ENCODE data around the gene CHCHD6. TPM values are rescaled to one million over a fixed set of nuclear protein-coding genes. Genes with fewer than 3 reads are reported as not detected.

Gene CHCHD6
- total and polyA plus RNA-seq, 2 donors from 2014 or later: 10.7 to 35.2 TPM

DNA sequence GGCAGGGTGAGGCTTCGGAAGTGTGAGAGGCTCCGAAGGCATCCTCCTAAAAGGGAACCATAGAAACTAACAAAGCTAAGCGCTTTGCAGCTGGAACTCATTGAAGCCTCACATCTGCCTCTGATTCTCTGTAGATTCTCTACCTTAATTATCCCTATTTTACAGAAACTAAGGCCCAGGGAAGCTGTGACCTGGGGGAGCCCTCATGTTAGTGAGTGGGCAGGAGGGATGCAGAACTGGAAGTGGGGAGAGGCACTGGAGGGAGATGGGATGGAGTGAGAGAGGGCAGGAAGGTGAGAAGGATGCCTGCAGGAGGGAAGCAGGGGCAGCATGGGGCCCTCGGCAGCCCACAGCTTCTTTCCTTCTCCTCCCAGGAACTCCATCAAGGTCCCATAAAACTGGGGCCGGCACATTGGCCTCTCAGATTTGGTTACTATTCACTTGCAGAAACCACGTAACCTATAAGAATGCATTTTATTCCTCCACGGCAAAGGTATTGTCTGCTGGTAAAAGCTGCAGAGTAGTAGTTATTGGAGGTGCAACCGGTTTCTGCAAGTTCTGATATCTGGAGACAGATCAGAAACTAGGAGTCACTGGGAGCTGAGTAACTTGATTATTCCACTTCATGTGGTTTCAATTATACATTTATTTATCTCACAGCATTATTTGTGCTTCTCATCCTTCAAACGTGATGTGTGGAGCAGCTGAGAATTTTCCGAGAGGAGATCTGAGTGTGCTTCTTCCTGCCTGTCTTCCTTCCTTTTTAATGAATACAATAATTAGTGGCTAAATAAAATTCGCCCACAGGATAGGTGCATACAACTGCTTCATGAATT lies 24.0 kb upstream of the CHCHD6 start:
- Histone ChIP-seq H3K4me1 (ENCODE audit: control insufficient read depth in 2 of 3, insufficient read depth in 2 of 3, low read depth in 1 of 3, low read length in 3 of 3) (peaks cover 0 to 8% (median 3%) of the 10 kb centered on the region in 3 donors), H3K27ac (ENCODE audit: low read depth in 2 of 2, low read length in 2 of 2) (no peak overlapping the region), H3K9ac (ENCODE audit: low read length in 3 of 3) (no peak overlapping the region), H3K4me3 (ENCODE audit: low read length in 3 of 3) (no peak overlapping the region), H3K36me3 (ENCODE audit: control insufficient read depth in 2 of 3, insufficient read depth in 3 of 3, low read length in 3 of 3) (no peaks in the 10 kb centered on the region), H3K9me3 (ENCODE audit: control insufficient read depth in 2 of 3, insufficient read depth in 1 of 3, low read length in 3 of 3) (no peaks in the 10 kb centered on the region), H3K27me3 (ENCODE audit: control insufficient read depth, insufficient read depth, low read length) (no peaks in the 10 kb centered on the region)
- FAIRE-seq: no peak
- DNase-seq: no peak
- intact Hi-C loops (cut with DNase I): no loop called here
- TF ChIP-seq CTCF (IDR thresholded peaks at IDR 0.05; ENCODE audit: borderline replicate concordance, extremely low read depth, insufficient read depth): no peak

- intact Hi-C loops (cut with DNase I): no loop called here
- TF ChIP-seq CTCF (IDR thresholded peaks at IDR 0.05; ENCODE audit: borderline replicate concordance, extremely low read depth, insufficient read depth): no peak
- no peak for FAIRE-seq
Observed at GRCh38 chr3:126680667-126681055, 23.4 kb upstream of the CHCHD6 start.

GRCh38 chr3:126682009-126682408 lies 22.0 kb upstream of the CHCHD6 start:
- DNase-seq (no peak), FAIRE-seq (no peak)
- intact Hi-C loops (cut with DNase I): no loop called here
- TF ChIP-seq CTCF (IDR thresholded peaks at IDR 0.05; ENCODE audit: borderline replicate concordance, extremely low read depth, insufficient read depth): no peak
- Histone ChIP-seq H3K4me3 (ENCODE audit: low read length in 3 of 3) (no peak overlapping the region), H3K27ac (ENCODE audit: low read depth in 2 of 2, low read length in 2 of 2) (no peak overlapping the region), H3K36me3 (ENCODE audit: control insufficient read depth in 2 of 3, insufficient read depth in 3 of 3, low read length in 3 of 3) (no peaks in the 10 kb centered on the region), H3K4me1 (ENCODE audit: control insufficient read depth in 2 of 3, insufficient read depth in 2 of 3, low read depth in 1 of 3, low read length in 3 of 3) (peaks cover 0 to 8% (median 3%) of the 10 kb centered on the region in 3 donors), H3K9me3 (ENCODE audit: control insufficient read depth in 2 of 3, insufficient read depth in 1 of 3, low read length in 3 of 3) (no peaks in the 10 kb centered on the region), H3K9ac (ENCODE audit: low read length in 3 of 3) (no peak overlapping the region), H3K27me3 (ENCODE audit: control insufficient read depth, insufficient read depth, low read length) (no peaks in the 10 kb centered on the region)

More at GRCh38 chr3:126680667-126681055, 23.4 kb upstream of the CHCHD6 start:
- Histone ChIP-seq H3K27ac (ENCODE audit: low read depth in 2 of 2, low read length in 2 of 2) (no peak overlapping the region), H3K9ac (ENCODE audit: low read length in 3 of 3) (no peak overlapping the region), H3K9me3 (ENCODE audit: control insufficient read depth in 2 of 3, insufficient read depth in 1 of 3, low read length in 3 of 3) (no peaks in the 10 kb centered on the region), H3K36me3 (ENCODE audit: control insufficient read depth in 2 of 3, insufficient read depth in 3 of 3, low read length in 3 of 3) (no peaks in the 10 kb centered on the region), H3K4me3 (ENCODE audit: low read length in 3 of 3) (no peak overlapping the region), H3K4me1 (ENCODE audit: control insufficient read depth in 2 of 3, insufficient read depth in 2 of 3, low read depth in 1 of 3, low read length in 3 of 3) (peaks cover 0 to 8% (median 3%) of the 10 kb centered on the region in 3 donors), H3K27me3 (ENCODE audit: control insufficient read depth, insufficient read depth, low read length) (no peaks in the 10 kb centered on the region)
- DNase-seq: no peak

Measured in kidney (tissue), 14 donors.